ENCODE data around the gene SLC25A26.

- TF ChIP-seq, protein P1, sequence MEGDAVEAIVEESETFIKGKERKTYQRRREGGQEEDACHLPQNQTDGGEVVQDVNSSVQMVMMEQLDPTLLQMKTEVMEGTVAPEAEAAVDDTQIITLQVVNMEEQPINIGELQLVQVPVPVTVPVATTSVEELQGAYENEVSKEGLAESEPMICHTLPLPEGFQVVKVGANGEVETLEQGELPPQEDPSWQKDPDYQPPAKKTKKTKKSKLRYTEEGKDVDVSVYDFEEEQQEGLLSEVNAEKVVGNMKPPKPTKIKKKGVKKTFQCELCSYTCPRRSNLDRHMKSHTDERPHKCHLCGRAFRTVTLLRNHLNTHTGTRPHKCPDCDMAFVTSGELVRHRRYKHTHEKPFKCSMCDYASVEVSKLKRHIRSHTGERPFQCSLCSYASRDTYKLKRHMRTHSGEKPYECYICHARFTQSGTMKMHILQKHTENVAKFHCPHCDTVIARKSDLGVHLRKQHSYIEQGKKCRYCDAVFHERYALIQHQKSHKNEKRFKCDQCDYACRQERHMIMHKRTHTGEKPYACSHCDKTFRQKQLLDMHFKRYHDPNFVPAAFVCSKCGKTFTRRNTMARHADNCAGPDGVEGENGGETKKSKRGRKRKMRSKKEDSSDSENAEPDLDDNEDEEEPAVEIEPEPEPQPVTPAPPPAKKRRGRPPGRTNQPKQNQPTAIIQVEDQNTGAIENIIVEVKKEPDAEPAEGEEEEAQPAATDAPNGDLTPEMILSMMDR (IDR thresholded peaks at IDR 0.05), result no peak
- TF ChIP-seq POLR2A (IDR thresholded peaks at IDR 0.05), result no peak
Measured at GRCh38 chr3:66322436-66322835, 101.6 kb downstream of the SLC25A26 start.

Data from tibial nerve (tissue), 3 donors.